ENCODE results near the gene FYB1.

DNA sequence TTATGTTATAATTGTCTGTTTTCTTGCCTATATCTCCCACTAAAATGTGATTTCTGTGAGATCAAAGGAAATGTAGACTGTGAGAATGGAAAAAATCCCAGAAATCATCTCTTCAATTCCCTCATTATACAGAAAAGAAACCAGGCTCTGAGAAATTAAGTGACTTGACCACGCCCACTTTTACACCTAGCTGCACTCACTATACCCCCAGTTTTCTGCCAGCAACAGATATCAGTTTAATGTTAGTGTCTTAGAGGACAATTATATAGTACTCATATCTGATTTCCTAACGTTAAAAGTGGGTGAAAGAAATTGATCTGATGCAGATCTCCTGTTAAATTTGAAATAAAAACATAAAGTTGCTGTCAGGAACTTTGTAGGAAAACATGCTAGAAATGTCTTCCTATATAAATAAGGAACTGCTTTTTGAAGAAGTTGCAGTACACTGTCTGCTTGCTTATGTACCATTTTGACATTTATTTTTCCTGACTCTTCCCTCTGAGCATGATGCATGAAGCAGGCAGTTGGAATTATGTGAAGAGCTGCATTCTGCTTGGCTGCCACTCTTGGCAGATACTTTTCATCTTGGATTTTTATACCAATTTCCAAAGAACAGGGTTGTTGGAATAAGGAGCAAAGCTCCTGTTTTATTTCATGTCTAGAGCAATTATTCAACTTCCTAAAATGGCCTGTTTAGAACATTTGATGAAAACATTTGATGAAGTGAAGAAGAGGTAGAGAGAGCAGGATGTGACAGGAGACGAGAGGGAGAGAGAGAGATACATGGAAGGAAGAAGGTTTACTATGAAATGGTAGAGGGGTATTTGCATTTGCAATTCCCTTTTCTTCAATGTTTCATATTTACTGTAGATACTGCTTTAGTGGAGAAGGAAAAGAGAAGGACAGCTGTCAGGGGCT is 87.9 kb downstream of the FYB1 start:
- no peak for TF ChIP-seq CTCF (IDR thresholded peaks at IDR 0.05)
- no peak for TF ChIP-seq POLR2A (IDR thresholded peaks at IDR 0.05)
